HepG2 (cell line): Measurements from ENCODE around the gene INSRR. TPM values are rescaled to one million over a fixed set of nuclear protein-coding genes. Genes with fewer than 3 reads are reported as not detected.

Experiments used
- ATAC-seq: fragments of 200-7000 bp; cut with Tn5 transposase; 3 replicates; pipeline ENCODE4 v1.9.1; 2020; ENCODE audit warnings: mild to moderate bottlenecking, moderate library complexity
- BruUV-seq: library from RNA; stranded (reverse); fragments of 400-500 nt; replicated peaks from 2 replicates; lab custom pipeline; 2021; lab: Mats Ljungman, UMichigan
- CTCF ChIA-PET: fragments of 300-600 bp; formaldehyde crosslinking; extraction: SDS; loops from one replicate; lab custom pipeline; 2021; ENCODE audit warnings: low total read pairs, inconsistent platforms, low intra/inter-chr PET ratio; lab: Yijun Ruan, JAX
- POLR2A ChIA-PET: fragments of 350-600 bp; sonication (Branson Sonifier 250); formaldehyde crosslinking; loops from one replicate; lab custom pipeline; 2020; ENCODE audit warnings: antibody characterized with exemption, inconsistent platforms; lab: Yijun Ruan, JAX
- DNase-seq: peaks from one replicate; pipeline ENCODE4 v3.0.0-alpha.2; 2015; ENCODE audit warnings: low spot score
- FAIRE-seq: peaks from 3 replicates; lab custom pipeline; 2011; peaks lifted over from hg19 to GRCh38; lab: Jason Lieb, UNC
- H2AFZ ChIP-seq: one replicate; pipeline ENCODE4 v1.6.1; 2011; ENCODE audit warnings: low read length, inconsistent platforms
- H3K27ac ChIP-seq: fragments of 300-600 bp; 3 replicates; pipeline ENCODE4 v1.8.0; 2011; ENCODE audit warnings: mixed run types, mild to moderate bottlenecking, mixed read lengths, low read length, inconsistent platforms; ENCODE audit not compliant: insufficient read depth; ENCODE audit errors: extremely low read length
- H3K27me3 ChIP-seq, 2 experiments: fragments of 200-600 bp in 1 of 2; 2 replicates in 1 of 2; 3 replicates in 1 of 2; pipeline versions ENCODE4 v1.6.0 to v1.8.0; 2011; ENCODE audit warnings: low read length in 2 of 2, mild to moderate bottlenecking in 2 of 2, moderate library complexity in 2 of 2, inconsistent platforms in 1 of 2; ENCODE audit not compliant: insufficient read depth in 2 of 2, control insufficient read depth in 1 of 2
- H3K36me3 ChIP-seq, 2 experiments: fragments of 200-600 bp in 1 of 2; replicated peaks in 1 of 2; 2 replicates in 1 of 2; 3 replicates in 1 of 2; pipeline versions ENCODE4 v1.5.1 to v1.8.0; 2011; ENCODE audit warnings: low read length in 2 of 2, inconsistent platforms in 1 of 2; ENCODE audit not compliant: insufficient read depth in 2 of 2, control insufficient read depth in 1 of 2
- H3K4me1 ChIP-seq: 2 replicates; pipeline ENCODE4 v1.5.1; 2012; ENCODE audit warnings: low read length, inconsistent platforms; ENCODE audit not compliant: insufficient read depth
- H3K4me2 ChIP-seq: 2 replicates; pipeline ENCODE4 v1.6.0; 2011; ENCODE audit warnings: low read depth, low read length, inconsistent platforms
- H3K4me3 ChIP-seq, 3 experiments: fragments of 200-600 bp in 1 of 3; sonication (generic), shearing (Covaris generic) in 1 of 3; replicated peaks in 1 of 3; 2 replicates each; pipeline ENCODE4 v1.5.1; 2011 to 2016; ENCODE audit warnings: low read length in 3 of 3, inconsistent platforms in 2 of 3, low read depth in 2 of 3, mild to moderate bottlenecking in 2 of 3, control low read depth in 1 of 3, mixed read lengths in 1 of 3; ENCODE audit not compliant: insufficient read depth in 1 of 3
- H3K79me2 ChIP-seq: one replicate; pipeline ENCODE4 v1.6.1; 2011; ENCODE audit warnings: low read length, inconsistent platforms; ENCODE audit not compliant: insufficient read depth
- H3K9ac ChIP-seq: 2 replicates; pipeline ENCODE4 v1.6.0; 2011; ENCODE audit warnings: mild to moderate bottlenecking, low read depth, low read length, inconsistent platforms; ENCODE audit not compliant: insufficient read depth
- H3K9me3 ChIP-seq: 2 replicates; pipeline ENCODE4 v1.5.1; 2012; ENCODE audit warnings: mild to moderate bottlenecking, low read length
- H4K20me1 ChIP-seq: 2 replicates; pipeline ENCODE4 v1.6.0; 2011; ENCODE audit warnings: inconsistent platforms, mild to moderate bottlenecking, low read length, moderate library complexity; ENCODE audit not compliant: insufficient read depth
- BCL6 ChIP-seq: IDR thresholded peaks from 2 replicates; pipeline ENCODE4 v1.6.1; 2016; ENCODE audit warnings: missing genetic modification reagents, missing compliant biosample characterization
- BCLAF1 ChIP-seq: fragments of 450-650 bp; IDR thresholded peaks from 2 replicates; pipeline ENCODE4 v1.6.1; 2017; ENCODE audit warnings: mild to moderate bottlenecking
- FOSL2 ChIP-seq: sonication (generic); formaldehyde crosslinking; IDR thresholded peaks from 2 replicates; pipeline ENCODE4 v1.4.0; 2020; ENCODE audit warnings: missing genetic modification reagents
- MYC ChIP-seq: sonication (generic); formaldehyde crosslinking; IDR thresholded peaks from 2 replicates; pipeline ENCODE4 v1.9.0; 2021; ENCODE audit warnings: missing genetic modification reagents, borderline replicate concordance
- NFATC3 ChIP-seq: sonication (generic); formaldehyde crosslinking; IDR thresholded peaks from 2 replicates; pipeline ENCODE4 v1.5.1; 2020; ENCODE audit warnings: mild to moderate bottlenecking, missing genetic modification reagents
- REST ChIP-seq, 2 experiments: IDR thresholded peaks; 2 replicates each; pipeline ENCODE4 v1.6.1; 2011 to 2012; ENCODE audit warnings: low read length in 2 of 2, borderline replicate concordance in 1 of 2, low read depth in 1 of 2, mild to moderate bottlenecking in 1 of 2, moderate library complexity in 1 of 2
- SP1 ChIP-seq, 2 experiments: fragments of 450-650 bp in 1 of 2; sonication (generic) in 1 of 2; formaldehyde crosslinking in 1 of 2; IDR thresholded peaks; 2 replicates each; pipeline versions ENCODE4 v1.4.0 to v1.6.1; 2016 to 2020; ENCODE audit warnings: missing genetic modification reagents in 1 of 2
- ZNF512 ChIP-seq: sonication (generic); formaldehyde crosslinking; IDR thresholded peaks from 2 replicates; pipeline ENCODE4 v1.4.0; 2020; ENCODE audit warnings: mild to moderate bottlenecking, missing genetic modification reagents
- ZNF614 ChIP-seq: IDR thresholded peaks from 2 replicates; pipeline ENCODE4 v1.6.1; 2018; ENCODE audit warnings: missing biosample characterization, missing genetic modification reagents, inconsistent platforms, borderline replicate concordance
- ZNF883 ChIP-seq: sonication (generic); formaldehyde crosslinking; IDR thresholded peaks from 2 replicates; pipeline ENCODE4 v1.5.1; 2020; ENCODE audit warnings: mild to moderate bottlenecking, missing genetic modification reagents; ENCODE audit errors: not compliant biosample characterization
- WGBS: methylation state at CpG from one replicate; pipeline ENCODE4 v1.1.6; 2017; ENCODE audit warnings: low lambda C conversion rate; 5-methylcytosine and 5-hydroxymethylcytosine counted together
- in situ Hi-C: cut with HindIII; loops from 2 replicates; pipeline ENCODE4 v1.10.0; 2017; ENCODE audit warnings: low pct_unique_long_range_greater_than_20kb; ENCODE audit not compliant: extremely low pct_ligation_motif_present
- intact Hi-C: fragments of 100-400 bp; cut with micrococcal nuclease; formaldehyde crosslinking; loops from one replicate; pipeline ENCODE4 v1.10.0; 2022; ENCODE audit not compliant: unreplicated experiment
- polyA plus RNA-seq, 8 experiments: library from polyadenylated mRNA; depleted of rRNA in 3 of 8; stranded (reverse) in 7 of 8; unstranded in 1 of 8; fragments of >200 nt; fragmentation: Illumina TruSeq in 4 of 8; extraction: Trizol in 4 of 8; gene quantifications; 2 replicates each; pipeline versions ENCODE4 v1.2.1 to v1.2.3, GENCODE V29; 2011 to 2016; ENCODE audit warnings: low read depth in 4 of 8, missing spikeins in 1 of 8, mixed read lengths in 1 of 8; ENCODE audit not compliant: insufficient read depth in 1 of 8
- total RNA-seq, 5 experiments: library from RNA; depleted of rRNA; stranded (reverse); fragments of >200 nt; fragmentation: Illumina TruSeq; extraction: Trizol; gene quantifications; 2 replicates each; pipeline ENCODE4 v1.2.3, GENCODE V29; 2016; ENCODE audit warnings: low read depth in 1 of 5
- TF ChIP-seq, protein P1 (sequence below): IDR thresholded peaks from 2 replicates; pipeline ENCODE4 v1.6.1; 2018; ENCODE audit warnings: missing genetic modification reagents, mild to moderate bottlenecking, missing compliant biosample characterization
- TF ChIP-seq, protein P2 (sequence below): sonication (generic); formaldehyde crosslinking; IDR thresholded peaks from 2 replicates; pipeline ENCODE4 v1.5.0; 2020; ENCODE audit warnings: mild to moderate bottlenecking, missing genetic modification reagents

The INSRR gene
- total and polyA plus RNA-seq, 2 of the 13 experiments (the other 11 are each of a cell fraction or from before 2014, with no cell fraction given): not detected

GRCh38 chr1:156873659-156874058 is 14.7 kb upstream of the INSRR start:
- CTCF ChIA-PET: no interaction called here
- Histone ChIP-seq H3K9ac (no peak overlapping the region), H3K36me3 (no peaks in the 10 kb centered on the region), H3K79me2 (no peaks in the 10 kb centered on the region), H3K4me1 (no peaks in the 10 kb centered on the region), H3K27ac (no peak overlapping the region), H3K27me3 (peaks cover 17 to 72% of the 10 kb centered on the region in 2 experiments), H3K4me2 (no peak overlapping the region), H2AFZ (no peak overlapping the region), H3K9me3 (no peaks in the 10 kb centered on the region), H3K4me3 (no peak overlapping the region), H4K20me1 (no peaks in the 10 kb centered on the region)
- intact Hi-C loops (no loop called here), in situ Hi-C loops (no loop called here)
- no peak for FAIRE-seq
- DNase-seq: no peak
- ATAC-seq: no peak
- POLR2A ChIA-PET: no interaction called here
- 42% methylated on average over 12 of the region's 18 CpGs for WGBS
- BruUV-seq: no TSS peak
- TF ChIP-seq SP1 (IDR thresholded peaks at IDR 0.05) (no peak), SP1 (CRISPR knock-in tag; IDR thresholded peaks at IDR 0.05) (no peak), NFATC3 (no peak), BCL6 (CRISPR knock-in tag) (no peak), ZNF614 (CRISPR knock-in tag) (no peak), FOSL2 (no peak), MYC (no peak), ZNF512 (CRISPR knock-in tag) (no peak), BCLAF1 (no peak), REST (IDR thresholded peaks at IDR 0.05; ENCODE audit: borderline replicate concordance in 1 of 2, low read depth in 1 of 2, low read length in 2 of 2) (no peak), ZNF883 (CRISPR knock-in tag) (no peak)
- TF ChIP-seq, protein P1, sequence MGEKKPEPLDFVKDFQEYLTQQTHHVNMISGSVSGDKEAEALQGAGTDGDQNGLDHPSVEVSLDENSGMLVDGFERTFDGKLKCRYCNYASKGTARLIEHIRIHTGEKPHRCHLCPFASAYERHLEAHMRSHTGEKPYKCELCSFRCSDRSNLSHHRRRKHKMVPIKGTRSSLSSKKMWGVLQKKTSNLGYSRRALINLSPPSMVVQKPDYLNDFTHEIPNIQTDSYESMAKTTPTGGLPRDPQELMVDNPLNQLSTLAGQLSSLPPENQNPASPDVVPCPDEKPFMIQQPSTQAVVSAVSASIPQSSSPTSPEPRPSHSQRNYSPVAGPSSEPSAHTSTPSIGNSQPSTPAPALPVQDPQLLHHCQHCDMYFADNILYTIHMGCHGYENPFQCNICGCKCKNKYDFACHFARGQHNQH (CRISPR knock-in tag): no peak
- TF ChIP-seq, protein P2, sequence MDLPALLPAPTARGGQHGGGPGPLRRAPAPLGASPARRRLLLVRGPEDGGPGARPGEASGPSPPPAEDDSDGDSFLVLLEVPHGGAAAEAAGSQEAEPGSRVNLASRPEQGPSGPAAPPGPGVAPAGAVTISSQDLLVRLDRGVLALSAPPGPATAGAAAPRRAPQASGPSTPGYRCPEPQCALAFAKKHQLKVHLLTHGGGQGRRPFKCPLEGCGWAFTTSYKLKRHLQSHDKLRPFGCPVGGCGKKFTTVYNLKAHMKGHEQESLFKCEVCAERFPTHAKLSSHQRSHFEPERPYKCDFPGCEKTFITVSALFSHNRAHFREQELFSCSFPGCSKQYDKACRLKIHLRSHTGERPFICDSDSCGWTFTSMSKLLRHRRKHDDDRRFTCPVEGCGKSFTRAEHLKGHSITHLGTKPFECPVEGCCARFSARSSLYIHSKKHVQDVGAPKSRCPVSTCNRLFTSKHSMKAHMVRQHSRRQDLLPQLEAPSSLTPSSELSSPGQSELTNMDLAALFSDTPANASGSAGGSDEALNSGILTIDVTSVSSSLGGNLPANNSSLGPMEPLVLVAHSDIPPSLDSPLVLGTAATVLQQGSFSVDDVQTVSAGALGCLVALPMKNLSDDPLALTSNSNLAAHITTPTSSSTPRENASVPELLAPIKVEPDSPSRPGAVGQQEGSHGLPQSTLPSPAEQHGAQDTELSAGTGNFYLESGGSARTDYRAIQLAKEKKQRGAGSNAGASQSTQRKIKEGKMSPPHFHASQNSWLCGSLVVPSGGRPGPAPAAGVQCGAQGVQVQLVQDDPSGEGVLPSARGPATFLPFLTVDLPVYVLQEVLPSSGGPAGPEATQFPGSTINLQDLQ: no peak
